ENCODE results near the gene SLC22A4.

Gene SLC22A4

GRCh38 chr5:132344775-132345514, 50.8 kb downstream of the SLC22A4 start:
- no peak for DNase-seq

GRCh38 chr5:132353486-132353995, 59.3 kb downstream of the SLC22A4 start:
- DNase-seq, result no peak

- no peak for DNase-seq
These were observed 60.4 kb downstream of the SLC22A4 start for GRCh38 chr5:132354381-132355139.

GRCh38 chr5:132355140-132355765, 61.1 kb downstream of the SLC22A4 start:
- no peak for DNase-seq

GRCh38 chr5:132358775-132359174, 64.6 kb downstream of the SLC22A4 start:
- DNase-seq, result no peak

GRCh38 chr5:132362086-132362485, 67.9 kb downstream of the SLC22A4 start:
- DNase-seq, result no peak

GRCh38 chr5:132363431-132364112, 69.4 kb downstream of the SLC22A4 start:
- DNase-seq, result no peak

- DNase-seq, result no peak
These were observed 70.1 kb downstream of the SLC22A4 start for GRCh38 chr5:132364319-132364718.

- no peak for DNase-seq
These were observed 71.0 kb downstream of the SLC22A4 start for GRCh38 chr5:132365213-132365612.

- no peak for DNase-seq
These were observed 74.0 kb downstream of the SLC22A4 start for GRCh38 chr5:132368186-132368585.

GRCh38 chr5:132369007-132369473, 74.8 kb downstream of the SLC22A4 start:
- DNase-seq, result peak; percentile 80

GRCh38 chr5:132369474-132370180, 75.4 kb downstream of the SLC22A4 start, which contains the start of gene SLC22A5:
SLC22A5 (plus strand) TSS chr5:132369710; CDS start chr5:132369973, 263 bp downstream.
- DNase-seq, result peak; percentile 77 to 80

- DNase-seq, result no peak
These were observed 76.2 kb downstream of the SLC22A4 start for GRCh38 chr5:132370181-132370970.

- DNase-seq, result no peak
These were observed 76.9 kb downstream of the SLC22A4 start for GRCh38 chr5:132370971-132371602.

GRCh38 chr5:132371603-132371994, 77.4 kb downstream of the SLC22A4 start:
- no peak for DNase-seq

- DNase-seq, result no peak
These were observed 77.9 kb downstream of the SLC22A4 start for GRCh38 chr5:132372127-132372526.

- DNase-seq, result no peak
These were observed 78.3 kb downstream of the SLC22A4 start for GRCh38 chr5:132372542-132372941.

- no peak for DNase-seq
These were observed 81.8 kb downstream of the SLC22A4 start for GRCh38 chr5:132375957-132376356.

- no peak for DNase-seq
These were observed 82.8 kb downstream of the SLC22A4 start for GRCh38 chr5:132376694-132377641.

GRCh38 chr5:132377738-132378137, 83.5 kb downstream of the SLC22A4 start:
- no peak for DNase-seq
